ENCODE measurements around the gene MAGI2.

The MAGI2 gene

DNA sequence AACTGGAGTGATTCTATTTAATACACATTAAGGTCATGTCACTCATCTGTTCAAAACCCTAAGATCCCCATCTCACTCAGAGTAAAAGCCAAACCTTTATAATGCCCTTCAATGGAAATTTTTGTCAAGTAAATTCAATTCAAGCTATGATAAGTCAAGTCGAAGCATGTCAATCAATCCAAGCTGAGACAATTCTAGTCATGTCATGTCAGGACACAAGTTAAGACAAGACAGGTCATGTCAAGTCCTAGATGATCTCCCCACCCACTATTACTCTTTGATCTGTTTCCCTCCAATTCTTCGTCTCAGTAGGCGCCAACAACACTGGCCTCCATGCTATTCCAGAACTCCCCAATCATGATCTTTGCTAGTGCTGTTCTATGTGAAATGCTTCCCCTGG, 141.4 kb downstream of the MAGI2 start:
- H3K27ac ChIP-seq = no peak overlapping the region
- ChIA-PET CTCF (no interaction called here), POLR2A (ENCODE audit: low non-redundant PET) (no interaction called here)
- no peak for DNase-seq (ENCODE audit: low spot score)
- TF ChIP-seq, protein P1, sequence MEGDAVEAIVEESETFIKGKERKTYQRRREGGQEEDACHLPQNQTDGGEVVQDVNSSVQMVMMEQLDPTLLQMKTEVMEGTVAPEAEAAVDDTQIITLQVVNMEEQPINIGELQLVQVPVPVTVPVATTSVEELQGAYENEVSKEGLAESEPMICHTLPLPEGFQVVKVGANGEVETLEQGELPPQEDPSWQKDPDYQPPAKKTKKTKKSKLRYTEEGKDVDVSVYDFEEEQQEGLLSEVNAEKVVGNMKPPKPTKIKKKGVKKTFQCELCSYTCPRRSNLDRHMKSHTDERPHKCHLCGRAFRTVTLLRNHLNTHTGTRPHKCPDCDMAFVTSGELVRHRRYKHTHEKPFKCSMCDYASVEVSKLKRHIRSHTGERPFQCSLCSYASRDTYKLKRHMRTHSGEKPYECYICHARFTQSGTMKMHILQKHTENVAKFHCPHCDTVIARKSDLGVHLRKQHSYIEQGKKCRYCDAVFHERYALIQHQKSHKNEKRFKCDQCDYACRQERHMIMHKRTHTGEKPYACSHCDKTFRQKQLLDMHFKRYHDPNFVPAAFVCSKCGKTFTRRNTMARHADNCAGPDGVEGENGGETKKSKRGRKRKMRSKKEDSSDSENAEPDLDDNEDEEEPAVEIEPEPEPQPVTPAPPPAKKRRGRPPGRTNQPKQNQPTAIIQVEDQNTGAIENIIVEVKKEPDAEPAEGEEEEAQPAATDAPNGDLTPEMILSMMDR (conservative IDR thresholded peaks at IDR 0.05; ENCODE audit: low read depth) = no peak

DNA sequence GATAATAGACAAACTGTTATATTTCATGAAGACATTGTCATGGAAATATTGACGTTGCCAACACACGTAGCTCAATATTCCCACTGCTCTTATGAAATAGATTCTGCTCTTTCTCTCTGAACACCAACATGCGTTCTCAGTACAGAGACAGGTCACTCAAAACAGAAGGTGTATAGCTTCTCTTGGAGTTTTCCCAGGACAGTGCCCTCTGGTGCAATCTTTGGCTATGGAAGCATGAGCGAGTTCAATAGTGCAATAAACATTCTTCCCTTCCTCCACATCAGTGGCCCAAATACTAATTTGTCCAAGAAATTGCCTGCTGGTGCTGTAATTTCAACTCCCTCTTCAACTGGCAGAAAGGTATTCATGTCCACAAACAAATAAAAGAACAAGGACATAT, 145.3 kb downstream of the MAGI2 start:
- no peak overlapping the region for H3K27ac ChIP-seq
- TF ChIP-seq, protein P1 (conservative IDR thresholded peaks at IDR 0.05; ENCODE audit: low read depth) = no peak
- POLR2A ChIA-PET (ENCODE audit: low non-redundant PET) = no interaction called here
- no peak for DNase-seq (ENCODE audit: low spot score)
- CTCF ChIA-PET = interaction anchor here (1.3 kb wide), 1 partner anchor 10 kb away, joined by 3 read pairs; no protein-coding TSS in a partner anchor

DNA sequence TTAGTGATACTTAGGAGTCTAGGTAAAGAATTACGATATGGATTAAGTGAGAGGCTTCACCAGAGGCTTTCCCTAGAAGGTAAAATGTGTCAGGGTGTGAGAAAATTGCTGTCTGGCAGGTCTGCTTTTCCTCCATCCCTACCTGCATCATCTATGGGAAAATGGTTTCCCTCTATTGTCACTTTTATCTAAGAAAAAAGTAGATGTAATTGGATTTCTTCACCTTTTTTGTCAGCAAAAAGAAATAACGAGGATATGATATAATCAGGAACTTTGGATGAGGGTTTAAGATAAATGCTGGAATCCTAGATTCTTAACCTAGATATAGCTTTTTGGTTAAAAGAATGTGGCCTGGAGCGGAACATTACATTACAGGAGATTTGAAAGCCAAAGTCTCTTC, 146.1 kb downstream of the MAGI2 start:
- CTCF ChIA-PET = interaction anchor here (0.6 to 1.3 kb wide), 3 partner anchors 9 to 731 kb away, joined by 3 to 5 read pairs (median 3); no protein-coding TSS in a partner anchor
- POLR2A ChIA-PET (ENCODE audit: low non-redundant PET) = no interaction called here
- TF ChIP-seq, protein P1 (conservative IDR thresholded peaks at IDR 0.05; ENCODE audit: low read depth) = no peak
- DNase-seq (ENCODE audit: low spot score) = no peak
- H3K27ac ChIP-seq = no peak overlapping the region

DNA sequence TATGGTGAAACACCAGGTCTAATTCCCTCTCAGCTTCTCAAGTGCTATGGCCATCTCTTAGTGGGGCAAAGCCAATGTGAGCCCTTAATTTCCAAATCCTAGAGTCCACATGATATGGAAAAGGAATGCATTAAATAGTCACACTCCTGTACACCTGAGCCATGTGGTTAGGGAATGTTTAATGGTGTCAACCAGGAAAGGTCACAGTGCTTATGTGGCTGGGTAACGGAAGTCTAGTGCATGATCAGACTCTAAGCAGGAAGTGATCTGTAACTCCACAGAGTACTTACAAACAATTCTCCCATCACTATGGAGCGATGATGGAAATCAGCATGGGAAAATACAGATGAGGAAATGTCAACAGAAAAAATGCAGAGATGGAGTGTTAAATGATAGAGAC, 148.8 kb downstream of the MAGI2 start:
- no peak overlapping the region for H3K27ac ChIP-seq
- TF ChIP-seq, protein P1 (conservative IDR thresholded peaks at IDR 0.05; ENCODE audit: low read depth) = no peak
- POLR2A ChIA-PET (ENCODE audit: low non-redundant PET) = no interaction called here
- DNase-seq (ENCODE audit: low spot score) = no peak
- CTCF ChIA-PET = interaction anchor here (1.4 kb wide), 1 partner anchor 8 kb away, joined by 3 read pairs; no protein-coding TSS in a partner anchor

DNA sequence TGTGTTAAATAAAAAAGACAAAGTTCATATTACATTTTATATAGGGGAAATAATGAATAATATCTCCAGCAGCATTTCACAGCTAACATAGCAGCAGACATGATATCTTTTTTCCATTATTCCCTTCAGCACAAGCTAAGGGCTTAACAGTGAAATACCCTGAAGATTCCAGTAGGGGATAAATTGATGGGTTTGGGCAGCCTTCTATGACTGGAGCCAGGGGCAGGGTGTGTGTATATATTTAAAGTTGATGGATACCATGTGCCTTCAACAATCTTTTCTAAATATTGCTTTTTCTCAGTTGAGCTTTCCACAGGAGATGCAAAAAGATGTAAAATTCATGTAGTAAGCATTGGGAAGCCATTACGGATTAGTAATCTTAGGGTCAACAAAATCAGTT, 151.2 kb downstream of the MAGI2 start:
- CTCF ChIA-PET = no interaction called here
- H3K27ac ChIP-seq = no peak overlapping the region
- DNase-seq (ENCODE audit: low spot score) = no peak
- TF ChIP-seq, protein P1 (conservative IDR thresholded peaks at IDR 0.05; ENCODE audit: low read depth) = no peak
- POLR2A ChIA-PET (ENCODE audit: low non-redundant PET) = no interaction called here

DNA sequence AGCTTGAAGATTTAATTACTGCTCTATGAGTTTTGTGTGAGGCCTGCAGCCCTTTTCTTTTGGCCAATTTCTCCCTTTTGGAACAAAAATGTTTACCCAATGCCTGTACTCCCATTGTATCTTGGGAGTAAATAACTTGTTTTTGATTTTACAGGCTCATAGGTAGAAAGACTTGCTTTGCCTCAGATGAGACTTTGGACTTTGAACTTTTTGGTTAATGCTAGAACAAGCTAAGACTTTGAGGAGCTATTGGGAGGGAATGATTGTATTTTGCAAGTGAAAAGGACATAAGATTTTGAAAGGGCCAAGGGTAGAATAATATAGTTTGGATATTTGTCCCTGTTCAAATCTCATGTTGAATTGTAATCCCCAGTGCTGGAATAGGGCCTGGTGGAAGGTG, 152.0 kb downstream of the MAGI2 start:
- ChIA-PET CTCF (interaction anchor here (1.0 kb wide), 1 partner anchor 31 kb away, joined by 3 read pairs; no protein-coding TSS in a partner anchor), POLR2A (ENCODE audit: low non-redundant PET) (no interaction called here)

More for the DNA sequence above, 152.0 kb downstream of the MAGI2 start:
- no peak overlapping the region for H3K27ac ChIP-seq
- TF ChIP-seq, protein P1 (conservative IDR thresholded peaks at IDR 0.05; ENCODE audit: low read depth) = no peak
- DNase-seq (ENCODE audit: low spot score) = no peak
